ENCODE results near the gene MDFIC.

Gene MDFIC

DNA sequence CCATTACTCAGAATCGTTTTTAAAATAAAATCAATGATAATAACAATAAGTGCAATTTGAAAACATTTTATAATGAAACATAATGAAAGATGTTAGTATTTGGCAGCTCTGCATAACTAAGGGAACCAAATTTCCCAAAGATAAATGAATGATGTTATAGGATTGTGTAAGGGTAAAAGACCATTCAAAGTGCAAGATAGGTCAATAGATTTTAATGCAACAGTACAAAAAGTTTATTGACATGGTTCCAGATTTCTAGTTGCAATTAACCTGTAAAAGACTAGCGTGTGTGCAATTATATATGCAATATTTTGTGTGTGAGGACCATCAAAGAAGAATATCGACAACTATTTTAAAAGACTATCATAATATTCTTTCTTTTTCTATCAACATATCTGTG lies 122.3 kb downstream of the MDFIC start:
- no peaks in the 10 kb centered on the region for H3K36me3 ChIP-seq (ENCODE audit: insufficient read depth, low read length)
- peaks cover 5% of the 10 kb centered on the region; the same call in 1 of the 2 replicates for H3K9me3 ChIP-seq (ENCODE audit: low read depth, low read length)
- no peak overlapping the region for H3K9ac ChIP-seq (ENCODE audit: insufficient read length)
- TF ChIP-seq EZH2 (IDR thresholded peaks at IDR 0.05) = no peak
- TF ChIP-seq POLR2AphosphoS5 (IDR thresholded peaks at IDR 0.05; ENCODE audit: borderline replicate concordance, low read depth, low read length) = no peak
- TF ChIP-seq FOXP2 (optimal IDR thresholded peaks at IDR 0.05; ENCODE audit: control extremely low read depth, extremely low read length, insufficient read depth) = no peak
- H3K27ac ChIP-seq = no peak overlapping the region
- H3K4me3 ChIP-seq = no peak overlapping the region
- no peak for DNase-seq (ENCODE audit: low read depth, low spot score)

DNA sequence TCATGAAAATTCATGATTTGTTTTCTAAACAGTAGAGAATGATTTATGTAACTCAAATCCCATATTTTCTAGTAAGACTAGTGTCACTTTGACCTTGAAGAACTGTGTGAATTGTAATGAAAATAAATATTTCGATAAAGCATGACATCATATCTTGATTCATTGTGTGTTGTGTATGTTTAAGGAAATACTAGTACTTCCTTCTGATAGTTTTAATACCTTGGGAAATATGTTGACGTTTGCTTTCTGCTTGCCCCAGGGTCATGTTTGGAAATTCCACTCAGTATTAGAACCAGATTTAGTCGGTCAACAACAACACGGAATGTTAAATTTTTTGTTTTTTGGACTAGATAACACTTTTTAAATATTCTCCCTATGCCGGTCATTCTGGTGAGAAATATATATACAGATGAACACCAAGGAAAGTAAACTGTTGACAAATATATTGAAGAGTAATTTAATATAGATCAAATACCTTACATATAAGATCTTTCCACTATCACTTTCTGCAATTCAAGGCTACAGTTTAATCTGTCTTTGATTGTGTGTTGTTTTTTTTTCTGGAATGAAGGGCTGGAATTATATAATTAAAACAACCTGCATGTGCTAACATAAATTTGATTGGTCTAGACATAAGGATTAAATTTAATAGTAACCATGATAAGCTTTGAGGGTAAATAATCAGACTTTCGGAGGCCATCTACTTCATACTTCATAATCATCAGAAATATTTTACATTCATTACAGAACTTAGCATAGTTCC lies 126.2 kb downstream of the MDFIC start:
- no peak for TF ChIP-seq POLR2AphosphoS5 (IDR thresholded peaks at IDR 0.05; ENCODE audit: borderline replicate concordance, low read depth, low read length)
- no peak for TF ChIP-seq FOXP2 (optimal IDR thresholded peaks at IDR 0.05; ENCODE audit: control extremely low read depth, extremely low read length, insufficient read depth)
- no peak for TF ChIP-seq EZH2 (IDR thresholded peaks at IDR 0.05)
- no peak overlapping the region for H3K9ac ChIP-seq (ENCODE audit: insufficient read length)
- no peak overlapping the region for H3K27ac ChIP-seq
- H3K36me3 ChIP-seq (ENCODE audit: insufficient read depth, low read length) = no peaks in the 10 kb centered on the region
- H3K9me3 ChIP-seq (ENCODE audit: low read depth, low read length) = peaks cover 5% of the 10 kb centered on the region; the same call in 1 of the 2 replicates
- no peak overlapping the region for H3K4me3 ChIP-seq
- DNase-seq (ENCODE audit: low read depth, low spot score) = no peak

DNA sequence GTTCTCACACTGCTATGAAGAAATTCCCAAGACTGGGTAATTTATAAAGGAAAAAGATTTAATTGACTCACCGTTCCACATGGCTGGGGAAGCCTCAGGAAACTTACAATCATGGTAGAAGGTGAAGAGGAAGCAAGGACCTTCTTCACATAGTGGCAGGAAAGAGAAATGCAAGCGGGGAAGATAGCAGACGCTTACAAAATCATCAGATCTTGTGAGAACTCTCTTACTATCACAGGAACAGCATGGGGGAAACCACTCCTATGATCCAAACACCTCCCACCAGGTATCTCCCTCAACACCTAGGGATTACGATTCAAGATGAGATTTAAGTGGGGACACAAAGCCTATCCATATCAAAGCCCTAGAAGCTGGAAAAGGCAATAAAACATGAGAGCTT lies 130.8 kb downstream of the MDFIC start:
- DNase-seq (ENCODE audit: low read depth, low spot score) = no peak
- no peak overlapping the region for H3K4me3 ChIP-seq
- H3K36me3 ChIP-seq (ENCODE audit: insufficient read depth, low read length) = no peaks in the 10 kb centered on the region
- H3K9ac ChIP-seq (ENCODE audit: insufficient read length) = no peak overlapping the region
- H3K9me3 ChIP-seq (ENCODE audit: low read depth, low read length) = peaks cover 5% of the 10 kb centered on the region; the same call in 1 of the 2 replicates
- TF ChIP-seq FOXP2 (optimal IDR thresholded peaks at IDR 0.05; ENCODE audit: control extremely low read depth, extremely low read length, insufficient read depth) (no peak), EZH2 (IDR thresholded peaks at IDR 0.05) (no peak), POLR2AphosphoS5 (IDR thresholded peaks at IDR 0.05; ENCODE audit: borderline replicate concordance, low read depth, low read length) (no peak)
- H3K27ac ChIP-seq = no peak overlapping the region

DNA sequence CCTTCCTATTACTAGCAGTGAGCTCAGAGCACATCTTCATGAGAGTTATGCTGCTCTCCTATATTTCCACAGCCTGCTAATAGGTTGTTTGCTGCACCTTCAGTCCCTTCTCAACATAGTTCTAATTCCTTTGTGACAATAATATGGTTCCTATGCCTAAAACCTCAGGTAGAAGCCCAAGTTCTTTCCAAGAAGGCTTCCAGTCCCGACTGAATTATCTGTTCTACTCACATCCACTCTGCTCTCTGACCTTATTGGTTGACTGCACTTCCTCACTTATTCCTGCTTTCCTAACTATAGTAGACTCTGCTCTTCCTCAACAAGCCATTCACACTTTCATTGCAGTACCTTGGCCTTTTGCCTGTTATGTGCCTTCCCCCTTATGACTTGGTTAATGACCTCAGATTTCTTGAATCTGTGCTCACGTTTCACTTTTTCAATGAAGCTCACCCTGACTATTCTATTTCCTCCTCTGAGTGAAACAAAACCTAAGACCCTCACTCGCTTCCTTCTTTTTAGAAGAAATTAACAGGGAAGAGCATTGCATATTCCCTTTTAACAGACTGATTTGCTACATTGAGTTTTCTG lies 132.7 kb downstream of the MDFIC start:
- no peaks in the 10 kb centered on the region for H3K9me3 ChIP-seq (ENCODE audit: low read depth, low read length)
- H3K36me3 ChIP-seq (ENCODE audit: insufficient read depth, low read length) = no peaks in the 10 kb centered on the region
- no peak overlapping the region for H3K27ac ChIP-seq
- no peak for DNase-seq (ENCODE audit: low read depth, low spot score)
- H3K9ac ChIP-seq (ENCODE audit: insufficient read length) = no peak overlapping the region
- H3K4me3 ChIP-seq = no peak overlapping the region
- TF ChIP-seq EZH2 (IDR thresholded peaks at IDR 0.05) (no peak), POLR2AphosphoS5 (IDR thresholded peaks at IDR 0.05; ENCODE audit: borderline replicate concordance, low read depth, low read length) (no peak), FOXP2 (optimal IDR thresholded peaks at IDR 0.05; ENCODE audit: control extremely low read depth, extremely low read length, insufficient read depth) (no peak)

DNA sequence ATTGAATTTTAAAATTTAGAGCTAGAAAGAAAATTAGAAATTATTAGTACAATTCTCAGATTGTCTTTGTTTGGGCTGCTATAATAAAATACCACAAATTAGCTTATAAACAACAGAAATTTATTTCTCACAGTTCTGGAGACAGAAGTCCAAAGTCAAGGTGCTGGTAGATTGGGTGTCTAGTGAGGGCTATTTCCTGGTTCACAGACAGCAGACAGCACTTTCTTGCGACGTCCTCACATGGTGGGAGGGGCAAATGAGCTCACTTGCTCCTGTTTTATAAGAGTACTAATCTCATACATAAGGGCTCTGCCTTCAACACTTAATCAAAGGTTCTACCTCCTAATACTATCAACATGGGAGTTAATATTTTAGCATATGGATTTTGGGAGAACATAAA lies 134.1 kb downstream of the MDFIC start:
- no peak for TF ChIP-seq POLR2AphosphoS5 (IDR thresholded peaks at IDR 0.05; ENCODE audit: borderline replicate concordance, low read depth, low read length)
- no peak for TF ChIP-seq FOXP2 (optimal IDR thresholded peaks at IDR 0.05; ENCODE audit: control extremely low read depth, extremely low read length, insufficient read depth)
- TF ChIP-seq EZH2 (IDR thresholded peaks at IDR 0.05) = no peak
- Histone ChIP-seq H3K9me3 (ENCODE audit: low read depth, low read length) (no peaks in the 10 kb centered on the region), H3K36me3 (ENCODE audit: insufficient read depth, low read length) (no peaks in the 10 kb centered on the region), H3K9ac (ENCODE audit: insufficient read length) (no peak overlapping the region), H3K27ac (no peak overlapping the region), H3K4me3 (no peak overlapping the region)
- DNase-seq (ENCODE audit: low read depth, low spot score) = no peak

DNA sequence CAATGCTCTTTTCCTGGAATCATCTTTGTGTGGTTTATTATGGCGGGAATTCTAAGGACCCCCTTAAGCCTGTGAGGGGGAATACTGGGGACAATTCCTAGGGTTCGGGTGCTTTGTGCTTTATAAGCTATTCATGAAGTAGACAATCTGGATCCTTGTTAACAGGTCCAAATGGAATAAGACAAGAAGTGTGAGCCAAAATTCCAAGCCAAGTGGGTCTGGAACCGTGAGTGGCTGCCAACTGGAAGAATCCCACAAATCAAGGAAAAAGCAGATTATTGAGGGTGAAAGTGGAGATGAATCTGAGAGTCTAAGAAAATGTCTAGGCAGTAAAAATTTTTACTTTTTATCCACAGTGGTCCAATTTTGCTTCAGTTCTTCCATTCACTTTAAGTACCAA lies 136.8 kb downstream of the MDFIC start:
- H3K27ac ChIP-seq = no peak overlapping the region
- no peak overlapping the region for H3K9ac ChIP-seq (ENCODE audit: insufficient read length)
- TF ChIP-seq POLR2AphosphoS5 (IDR thresholded peaks at IDR 0.05; ENCODE audit: borderline replicate concordance, low read depth, low read length) = no peak
- no peak for TF ChIP-seq EZH2 (IDR thresholded peaks at IDR 0.05)
- TF ChIP-seq FOXP2 (optimal IDR thresholded peaks at IDR 0.05; ENCODE audit: control extremely low read depth, extremely low read length, insufficient read depth) = no peak
- DNase-seq (ENCODE audit: low read depth, low spot score) = no peak
- H3K36me3 ChIP-seq (ENCODE audit: insufficient read depth, low read length) = no peaks in the 10 kb centered on the region
- no peak overlapping the region for H3K4me3 ChIP-seq
- H3K9me3 ChIP-seq (ENCODE audit: low read depth, low read length) = no peaks in the 10 kb centered on the region

DNA sequence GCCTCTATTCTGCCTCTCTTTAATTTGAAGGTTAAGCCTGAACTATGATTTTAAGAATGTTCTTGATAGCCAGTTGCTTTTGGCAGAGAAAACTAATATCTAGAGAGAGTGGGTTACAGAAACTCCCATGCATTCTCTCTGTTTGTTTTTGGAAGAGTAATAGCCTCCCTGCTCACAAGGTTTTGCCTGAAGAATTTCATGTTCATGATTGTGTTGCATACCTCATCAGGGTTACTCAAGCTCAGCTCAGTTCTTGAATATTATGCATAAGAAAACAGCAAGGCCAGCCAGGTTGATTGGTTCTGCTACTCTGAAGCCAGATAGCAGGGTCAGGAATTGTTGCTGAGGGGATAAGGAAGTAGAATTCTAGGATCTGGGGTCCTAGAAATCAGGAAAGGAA lies 137.4 kb downstream of the MDFIC start:
- DNase-seq (ENCODE audit: low read depth, low spot score) = no peak
- H3K36me3 ChIP-seq (ENCODE audit: insufficient read depth, low read length) = no peaks in the 10 kb centered on the region
- no peaks in the 10 kb centered on the region for H3K9me3 ChIP-seq (ENCODE audit: low read depth, low read length)
- H3K27ac ChIP-seq = no peak overlapping the region
- no peak for TF ChIP-seq EZH2 (IDR thresholded peaks at IDR 0.05)
- no peak for TF ChIP-seq POLR2AphosphoS5 (IDR thresholded peaks at IDR 0.05; ENCODE audit: borderline replicate concordance, low read depth, low read length)
- no peak for TF ChIP-seq FOXP2 (optimal IDR thresholded peaks at IDR 0.05; ENCODE audit: control extremely low read depth, extremely low read length, insufficient read depth)
- no peak overlapping the region for H3K9ac ChIP-seq (ENCODE audit: insufficient read length)
- no peak overlapping the region for H3K4me3 ChIP-seq

DNA sequence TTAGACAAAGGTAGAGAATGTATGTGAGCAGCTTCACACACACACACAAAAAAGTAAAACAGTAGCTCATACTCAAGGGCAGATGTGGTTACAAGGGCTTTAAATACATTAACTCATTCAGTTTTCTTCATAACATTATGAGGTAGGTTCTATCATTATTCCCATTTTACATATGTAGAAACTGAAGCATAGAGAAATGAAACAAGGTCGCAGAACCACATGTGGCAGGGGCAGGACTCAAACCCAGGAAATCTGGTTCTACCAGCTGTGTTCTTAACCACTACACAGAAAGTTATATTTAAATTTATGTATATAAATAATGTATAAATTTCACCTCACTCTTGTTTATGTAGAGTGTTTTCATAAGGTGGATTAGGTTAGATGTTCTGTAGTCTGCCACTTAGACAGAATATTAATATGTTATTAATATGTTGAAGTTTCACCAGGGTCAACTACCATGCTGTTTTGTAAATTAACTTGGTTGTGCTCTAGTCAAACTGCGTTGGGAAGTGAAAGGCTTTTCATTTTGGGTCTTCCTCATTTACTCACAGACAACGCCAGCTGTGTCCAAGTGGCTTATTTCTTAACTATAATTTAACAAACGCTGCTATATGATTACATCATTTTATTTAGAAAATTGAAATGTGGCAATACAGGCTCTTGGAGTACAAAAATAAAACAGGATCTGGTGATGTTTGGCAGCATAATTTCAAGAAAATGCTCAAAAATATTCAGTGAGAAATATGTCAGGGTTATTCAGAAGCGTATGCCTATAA lies 138.4 kb downstream of the MDFIC start:
- H3K9ac ChIP-seq (ENCODE audit: insufficient read length) = no peak overlapping the region
- no peak overlapping the region for H3K27ac ChIP-seq
- no peak for TF ChIP-seq FOXP2 (optimal IDR thresholded peaks at IDR 0.05; ENCODE audit: control extremely low read depth, extremely low read length, insufficient read depth)
- TF ChIP-seq EZH2 (IDR thresholded peaks at IDR 0.05) = no peak
- TF ChIP-seq POLR2AphosphoS5 (IDR thresholded peaks at IDR 0.05; ENCODE audit: borderline replicate concordance, low read depth, low read length) = no peak

More for the DNA sequence above, 138.4 kb downstream of the MDFIC start:
- Histone ChIP-seq H3K4me3 (no peak overlapping the region), H3K9me3 (ENCODE audit: low read depth, low read length) (no peaks in the 10 kb centered on the region), H3K36me3 (ENCODE audit: insufficient read depth, low read length) (no peaks in the 10 kb centered on the region)
- no peak for DNase-seq (ENCODE audit: low read depth, low spot score)

Measured in SK-N-MC (cell line).